Left forelimb (tissue), 1 donor: Measurements from ENCODE around the gene GSTA3.
"Not testable (repeated sequence)": the region's sequence is repeated elsewhere in the genome, so short reads cannot be mapped to it uniquely, and the experiment has no call there.

ENCODE experiments used
- DNase-seq: peaks from one replicate; pipeline ENCODE4 v3.0.0-alpha.2; 2018; ENCODE audit warnings: low spot score

Gene GSTA3

DNA sequence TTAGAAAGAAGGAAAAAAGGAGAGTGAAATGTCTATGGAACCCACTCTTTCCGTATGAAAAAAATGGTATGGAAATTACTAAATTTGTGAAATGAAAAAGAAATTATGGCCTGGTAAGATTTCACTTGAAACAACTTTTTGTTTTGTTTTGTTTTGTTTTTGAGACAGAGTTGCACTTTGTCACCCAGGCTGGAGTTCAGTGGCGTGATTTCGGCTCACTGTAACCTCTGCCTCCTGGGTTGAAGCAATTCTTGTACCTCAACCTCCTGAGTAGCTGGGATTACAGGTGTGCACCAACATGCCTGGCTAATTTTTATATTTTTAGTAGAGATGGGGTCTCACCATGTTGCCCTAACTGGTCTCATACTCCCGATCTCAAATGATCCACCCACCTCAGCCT is 51.1 kb downstream of the GSTA3 start:
- DNase-seq, result no peak

DNA sequence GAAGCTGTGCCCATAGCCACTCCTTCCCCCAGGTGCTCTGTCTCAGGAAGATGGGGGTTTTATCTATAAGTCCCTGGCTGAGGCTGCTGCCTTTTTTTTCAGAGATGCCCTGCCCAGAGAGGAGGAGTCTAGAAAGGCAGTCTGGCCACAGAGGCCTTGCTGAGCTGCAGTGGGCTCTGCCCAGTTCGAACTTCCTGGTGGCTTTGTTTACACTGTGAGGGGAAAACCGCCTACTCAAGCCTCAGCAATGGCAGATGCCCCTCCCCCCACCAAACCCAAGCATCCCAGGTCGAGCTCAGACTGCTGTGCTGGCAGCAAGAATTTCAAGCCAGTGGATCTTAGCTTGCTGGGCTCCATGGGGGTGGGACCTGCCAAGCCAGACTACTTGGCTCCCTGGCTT is 53.4 kb downstream of the GSTA3 start:
- DNase-seq, result not testable (repeated sequence)

DNA sequence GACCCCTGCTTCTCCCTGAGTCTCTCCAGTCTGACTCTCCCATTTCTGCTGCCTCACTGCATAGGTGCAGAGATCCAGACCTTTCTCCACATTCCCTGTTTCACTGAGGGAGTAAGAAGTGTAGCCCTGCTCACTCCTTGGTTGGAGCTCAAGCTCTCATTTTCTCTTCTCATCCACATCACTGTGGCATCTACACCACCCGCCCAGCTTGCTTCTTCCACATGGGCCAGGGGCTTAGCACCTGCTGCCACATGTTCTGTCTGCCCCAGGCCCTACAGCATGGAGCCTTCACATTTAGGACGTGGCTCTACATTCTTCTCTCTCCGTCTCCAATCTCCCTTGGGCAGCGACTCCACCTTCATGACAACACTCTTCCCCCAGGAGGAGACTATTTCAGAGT is 60.4 kb downstream of the GSTA3 start:
- no peak for DNase-seq
